HepG2 (cell line): Measurements from ENCODE around the gene ASTN2. TPM values are rescaled to one million over a fixed set of nuclear protein-coding genes. Genes with fewer than 3 reads are reported as not detected.

Source experiments
- ATAC-seq: fragments of 200-7000 bp; cut with Tn5 transposase; 3 replicates; pipeline ENCODE4 v1.9.1; 2020; ENCODE audit warnings: mild to moderate bottlenecking, moderate library complexity
- BruUV-seq: library from RNA; stranded (reverse); fragments of 400-500 nt; replicated peaks from 2 replicates; lab custom pipeline; 2021; lab: Mats Ljungman, UMichigan
- CTCF ChIA-PET: fragments of 300-600 bp; formaldehyde crosslinking; extraction: SDS; loops from one replicate; lab custom pipeline; 2021; ENCODE audit warnings: low total read pairs, inconsistent platforms, low intra/inter-chr PET ratio; lab: Yijun Ruan, JAX
- POLR2A ChIA-PET: fragments of 350-600 bp; sonication (Branson Sonifier 250); formaldehyde crosslinking; loops from one replicate; lab custom pipeline; 2020; ENCODE audit warnings: antibody characterized with exemption, inconsistent platforms; lab: Yijun Ruan, JAX
- DNase-seq: peaks from one replicate; pipeline ENCODE4 v3.0.0-alpha.2; 2015; ENCODE audit warnings: low spot score
- FAIRE-seq: peaks from 3 replicates; lab custom pipeline; 2011; peaks lifted over from hg19 to GRCh38; lab: Jason Lieb, UNC
- H2AFZ ChIP-seq: one replicate; pipeline ENCODE4 v1.6.1; 2011; ENCODE audit warnings: low read length, inconsistent platforms
- H3K27ac ChIP-seq: fragments of 300-600 bp; 3 replicates; pipeline ENCODE4 v1.8.0; 2011; ENCODE audit warnings: mixed run types, mild to moderate bottlenecking, mixed read lengths, low read length, inconsistent platforms; ENCODE audit not compliant: insufficient read depth; ENCODE audit errors: extremely low read length
- H3K27me3 ChIP-seq, 2 experiments: fragments of 200-600 bp in 1 of 2; 2 replicates in 1 of 2; 3 replicates in 1 of 2; pipeline versions ENCODE4 v1.6.0 to v1.8.0; 2011; ENCODE audit warnings: low read length in 2 of 2, mild to moderate bottlenecking in 2 of 2, moderate library complexity in 2 of 2, inconsistent platforms in 1 of 2; ENCODE audit not compliant: insufficient read depth in 2 of 2, control insufficient read depth in 1 of 2
- H3K36me3 ChIP-seq, 2 experiments: fragments of 200-600 bp in 1 of 2; replicated peaks in 1 of 2; 2 replicates in 1 of 2; 3 replicates in 1 of 2; pipeline versions ENCODE4 v1.5.1 to v1.8.0; 2011; ENCODE audit warnings: low read length in 2 of 2, inconsistent platforms in 1 of 2; ENCODE audit not compliant: insufficient read depth in 2 of 2, control insufficient read depth in 1 of 2
- H3K4me1 ChIP-seq: 2 replicates; pipeline ENCODE4 v1.5.1; 2012; ENCODE audit warnings: low read length, inconsistent platforms; ENCODE audit not compliant: insufficient read depth
- H3K4me2 ChIP-seq: 2 replicates; pipeline ENCODE4 v1.6.0; 2011; ENCODE audit warnings: low read depth, low read length, inconsistent platforms
- H3K4me3 ChIP-seq, 3 experiments: fragments of 200-600 bp in 1 of 3; sonication (generic), shearing (Covaris generic) in 1 of 3; replicated peaks in 1 of 3; 2 replicates each; pipeline ENCODE4 v1.5.1; 2011 to 2016; ENCODE audit warnings: low read length in 3 of 3, inconsistent platforms in 2 of 3, low read depth in 2 of 3, mild to moderate bottlenecking in 2 of 3, control low read depth in 1 of 3, mixed read lengths in 1 of 3; ENCODE audit not compliant: insufficient read depth in 1 of 3
- H3K79me2 ChIP-seq: one replicate; pipeline ENCODE4 v1.6.1; 2011; ENCODE audit warnings: low read length, inconsistent platforms; ENCODE audit not compliant: insufficient read depth
- H3K9ac ChIP-seq: 2 replicates; pipeline ENCODE4 v1.6.0; 2011; ENCODE audit warnings: mild to moderate bottlenecking, low read depth, low read length, inconsistent platforms; ENCODE audit not compliant: insufficient read depth
- H3K9me3 ChIP-seq: 2 replicates; pipeline ENCODE4 v1.5.1; 2012; ENCODE audit warnings: mild to moderate bottlenecking, low read length
- H4K20me1 ChIP-seq: 2 replicates; pipeline ENCODE4 v1.6.0; 2011; ENCODE audit warnings: inconsistent platforms, mild to moderate bottlenecking, low read length, moderate library complexity; ENCODE audit not compliant: insufficient read depth
- CBFB ChIP-seq: sonication (generic); formaldehyde crosslinking; IDR thresholded peaks from 2 replicates; pipeline ENCODE4 v1.4.0; 2020; ENCODE audit warnings: missing genetic modification reagents
- CEBPB ChIP-seq: IDR thresholded peaks from 2 replicates; pipeline ENCODE4 v1.6.1; 2011; ENCODE audit warnings: low read depth, low read length, improper control_type of control experiment, borderline replicate concordance
- CEBPG ChIP-seq: IDR thresholded peaks from 2 replicates; pipeline ENCODE4 v1.6.1; 2016
- CERS6 ChIP-seq: sonication (generic); formaldehyde crosslinking; IDR thresholded peaks from 2 replicates; pipeline ENCODE4 v1.5.0; 2020; ENCODE audit warnings: missing genetic modification reagents
- GATAD2A ChIP-seq: IDR thresholded peaks from 2 replicates; pipeline ENCODE4 v1.6.1; 2016
- RARG ChIP-seq: sonication (generic); formaldehyde crosslinking; IDR thresholded peaks from 2 replicates; pipeline ENCODE4 v1.4.0; 2020; ENCODE audit warnings: low read depth, mild to moderate bottlenecking, missing genetic modification reagents
- SCMH1 ChIP-seq: sonication (generic); formaldehyde crosslinking; IDR thresholded peaks from 2 replicates; pipeline ENCODE4 v1.9.0; 2021; ENCODE audit warnings: missing genetic modification reagents, mild to moderate bottlenecking, borderline replicate concordance
- ZMAT3 ChIP-seq: sonication (generic); formaldehyde crosslinking; conservative IDR thresholded peaks from 2 replicates; pipeline ENCODE4 v1.7.0; 2021; ENCODE audit warnings: missing genetic modification reagents
- ZNF7 ChIP-seq: IDR thresholded peaks from 2 replicates; pipeline ENCODE4 v1.6.1; 2016; ENCODE audit warnings: missing biosample characterization, missing genetic modification reagents
- in situ Hi-C: cut with HindIII; loops from 2 replicates; pipeline ENCODE4 v1.10.0; 2017; ENCODE audit warnings: low pct_unique_long_range_greater_than_20kb; ENCODE audit not compliant: extremely low pct_ligation_motif_present
- intact Hi-C: fragments of 100-400 bp; cut with micrococcal nuclease; formaldehyde crosslinking; loops from one replicate; pipeline ENCODE4 v1.10.0; 2022; ENCODE audit not compliant: unreplicated experiment
- polyA plus RNA-seq, 8 experiments: library from polyadenylated mRNA; depleted of rRNA in 3 of 8; stranded (reverse) in 7 of 8; unstranded in 1 of 8; fragments of >200 nt; fragmentation: Illumina TruSeq in 4 of 8; extraction: Trizol in 4 of 8; gene quantifications; 2 replicates each; pipeline versions ENCODE4 v1.2.1 to v1.2.3, GENCODE V29; 2011 to 2016; ENCODE audit warnings: low read depth in 4 of 8, missing spikeins in 1 of 8, mixed read lengths in 1 of 8; ENCODE audit not compliant: insufficient read depth in 1 of 8
- total RNA-seq, 5 experiments: library from RNA; depleted of rRNA; stranded (reverse); fragments of >200 nt; fragmentation: Illumina TruSeq; extraction: Trizol; gene quantifications; 2 replicates each; pipeline ENCODE4 v1.2.3, GENCODE V29; 2016; ENCODE audit warnings: low read depth in 1 of 5

ASTN2 gene
- total and polyA plus RNA-seq, 2 of the 13 experiments (the other 11 are each of a cell fraction or from before 2014, with no cell fraction given): 5.2 to 13.5 TPM

- no peaks in the 10 kb centered on the region for H3K36me3 ChIP-seq
- H3K4me3 ChIP-seq: peak overlapping the region; percentile 81 to 91 (median 83)
- in situ Hi-C loops: no loop called here
- POLR2A ChIA-PET: interaction anchor here (1.4 to 2.0 kb wide), 5 partner anchors 16 to 742 kb away, joined by 3 to 8 read pairs (median 4); no protein-coding TSS in a partner anchor
- peak; percentile 72 for FAIRE-seq
- TF ChIP-seq CBFB (CRISPR knock-in tag) (no peak), ZNF7 (CRISPR knock-in tag) (peak; percentile 15; the same call in 1 of the 2 replicates), CEBPB (peak; percentile 59; the same call in 1 of the 2 replicates), SCMH1 (CRISPR knock-in tag) (no peak), CEBPG (CRISPR knock-in tag) (peak; percentile 69), GATAD2A (CRISPR knock-in tag) (no peak), ZMAT3 (CRISPR knock-in tag) (0 out of 2 replicates have a peak, but pooled peaks have one; percentile 2), CERS6 (no peak), RARG (CRISPR knock-in tag) (no peak)
- TF ChIP-seq, all 625 proteins: peak for 4
- no peaks in the 10 kb centered on the region for H4K20me1 ChIP-seq
- H3K9me3 ChIP-seq: peaks cover 5% of the 10 kb centered on the region; the same call in 1 of the 2 replicates
- CTCF ChIA-PET: no interaction called here
- BruUV-seq: no TSS peak
- H3K27me3 ChIP-seq: no peaks in the 10 kb centered on the region; a peak in 1 of 5 replicates
- no peak for DNase-seq
- peak overlapping the region; percentile 99 for H2AFZ ChIP-seq
- peak overlapping the region; percentile 66 for H3K27ac ChIP-seq
- peak overlapping the region; percentile 82 for H3K9ac ChIP-seq
- H3K4me1 ChIP-seq: peaks cover 55% of the 10 kb centered on the region
- H3K4me2 ChIP-seq: peak overlapping the region; percentile 95
- H3K79me2 ChIP-seq: peaks cover 22% of the 10 kb centered on the region
- ATAC-seq: no peak; the same call in 2 of the 3 replicates
- intact Hi-C loops: loop anchor here (5.0 kb wide), 1 partner anchor 744 kb away; no protein-coding TSS in a partner anchor
Measured at GRCh38 chr9:116686135-116686534, 728.7 kb downstream of the ASTN2 start.
